ENCODE results near the gene HJURP.

DNA sequence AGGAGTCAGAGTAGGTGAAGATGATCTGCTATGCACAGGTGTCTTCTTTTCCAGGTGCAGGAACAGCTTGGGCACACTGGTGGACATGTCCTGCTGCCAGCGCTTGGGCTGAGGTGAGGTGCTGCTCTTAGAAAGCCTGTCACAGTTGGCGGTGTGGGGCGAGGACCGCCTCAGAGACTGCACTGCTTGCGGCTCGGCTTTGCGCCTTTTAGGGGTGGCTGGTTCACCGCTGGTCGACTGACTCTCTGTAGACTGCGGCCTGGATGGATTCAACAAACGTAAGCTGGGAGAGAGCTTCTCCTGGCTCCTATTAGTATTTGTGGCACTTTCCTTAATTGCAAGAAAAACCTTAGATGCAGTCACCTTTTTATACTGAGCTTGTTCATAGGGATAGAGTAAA is 12.1 kb upstream of the HJURP start:
- TF ChIP-seq, protein P1, sequence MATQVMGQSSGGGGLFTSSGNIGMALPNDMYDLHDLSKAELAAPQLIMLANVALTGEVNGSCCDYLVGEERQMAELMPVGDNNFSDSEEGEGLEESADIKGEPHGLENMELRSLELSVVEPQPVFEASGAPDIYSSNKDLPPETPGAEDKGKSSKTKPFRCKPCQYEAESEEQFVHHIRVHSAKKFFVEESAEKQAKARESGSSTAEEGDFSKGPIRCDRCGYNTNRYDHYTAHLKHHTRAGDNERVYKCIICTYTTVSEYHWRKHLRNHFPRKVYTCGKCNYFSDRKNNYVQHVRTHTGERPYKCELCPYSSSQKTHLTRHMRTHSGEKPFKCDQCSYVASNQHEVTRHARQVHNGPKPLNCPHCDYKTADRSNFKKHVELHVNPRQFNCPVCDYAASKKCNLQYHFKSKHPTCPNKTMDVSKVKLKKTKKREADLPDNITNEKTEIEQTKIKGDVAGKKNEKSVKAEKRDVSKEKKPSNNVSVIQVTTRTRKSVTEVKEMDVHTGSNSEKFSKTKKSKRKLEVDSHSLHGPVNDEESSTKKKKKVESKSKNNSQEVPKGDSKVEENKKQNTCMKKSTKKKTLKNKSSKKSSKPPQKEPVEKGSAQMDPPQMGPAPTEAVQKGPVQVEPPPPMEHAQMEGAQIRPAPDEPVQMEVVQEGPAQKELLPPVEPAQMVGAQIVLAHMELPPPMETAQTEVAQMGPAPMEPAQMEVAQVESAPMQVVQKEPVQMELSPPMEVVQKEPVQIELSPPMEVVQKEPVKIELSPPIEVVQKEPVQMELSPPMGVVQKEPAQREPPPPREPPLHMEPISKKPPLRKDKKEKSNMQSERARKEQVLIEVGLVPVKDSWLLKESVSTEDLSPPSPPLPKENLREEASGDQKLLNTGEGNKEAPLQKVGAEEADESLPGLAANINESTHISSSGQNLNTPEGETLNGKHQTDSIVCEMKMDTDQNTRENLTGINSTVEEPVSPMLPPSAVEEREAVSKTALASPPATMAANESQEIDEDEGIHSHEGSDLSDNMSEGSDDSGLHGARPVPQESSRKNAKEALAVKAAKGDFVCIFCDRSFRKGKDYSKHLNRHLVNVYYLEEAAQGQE (IDR thresholded peaks at IDR 0.05): no peak
- no peak for TF ChIP-seq MYC (IDR thresholded peaks at IDR 0.05; ENCODE audit: borderline replicate concordance, low read length)
- no peak for TF ChIP-seq CEBPB (IDR thresholded peaks at IDR 0.05)
- TF ChIP-seq, protein P2, sequence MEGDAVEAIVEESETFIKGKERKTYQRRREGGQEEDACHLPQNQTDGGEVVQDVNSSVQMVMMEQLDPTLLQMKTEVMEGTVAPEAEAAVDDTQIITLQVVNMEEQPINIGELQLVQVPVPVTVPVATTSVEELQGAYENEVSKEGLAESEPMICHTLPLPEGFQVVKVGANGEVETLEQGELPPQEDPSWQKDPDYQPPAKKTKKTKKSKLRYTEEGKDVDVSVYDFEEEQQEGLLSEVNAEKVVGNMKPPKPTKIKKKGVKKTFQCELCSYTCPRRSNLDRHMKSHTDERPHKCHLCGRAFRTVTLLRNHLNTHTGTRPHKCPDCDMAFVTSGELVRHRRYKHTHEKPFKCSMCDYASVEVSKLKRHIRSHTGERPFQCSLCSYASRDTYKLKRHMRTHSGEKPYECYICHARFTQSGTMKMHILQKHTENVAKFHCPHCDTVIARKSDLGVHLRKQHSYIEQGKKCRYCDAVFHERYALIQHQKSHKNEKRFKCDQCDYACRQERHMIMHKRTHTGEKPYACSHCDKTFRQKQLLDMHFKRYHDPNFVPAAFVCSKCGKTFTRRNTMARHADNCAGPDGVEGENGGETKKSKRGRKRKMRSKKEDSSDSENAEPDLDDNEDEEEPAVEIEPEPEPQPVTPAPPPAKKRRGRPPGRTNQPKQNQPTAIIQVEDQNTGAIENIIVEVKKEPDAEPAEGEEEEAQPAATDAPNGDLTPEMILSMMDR (IDR thresholded peaks at IDR 0.05): no peak
- TF ChIP-seq POLR2A (IDR thresholded peaks at IDR 0.05; ENCODE audit: low read length): no peak
- no peak for TF ChIP-seq EP300 (IDR thresholded peaks at IDR 0.05)
- TF ChIP-seq, protein P3, sequence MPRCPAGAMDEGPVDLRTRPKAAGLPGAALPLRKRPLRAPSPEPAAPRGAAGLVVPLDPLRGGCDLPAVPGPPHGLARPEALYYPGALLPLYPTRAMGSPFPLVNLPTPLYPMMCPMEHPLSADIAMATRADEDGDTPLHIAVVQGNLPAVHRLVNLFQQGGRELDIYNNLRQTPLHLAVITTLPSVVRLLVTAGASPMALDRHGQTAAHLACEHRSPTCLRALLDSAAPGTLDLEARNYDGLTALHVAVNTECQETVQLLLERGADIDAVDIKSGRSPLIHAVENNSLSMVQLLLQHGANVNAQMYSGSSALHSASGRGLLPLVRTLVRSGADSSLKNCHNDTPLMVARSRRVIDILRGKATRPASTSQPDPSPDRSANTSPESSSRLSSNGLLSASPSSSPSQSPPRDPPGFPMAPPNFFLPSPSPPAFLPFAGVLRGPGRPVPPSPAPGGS (IDR thresholded peaks at IDR 0.05): no peak
- no peak for TF ChIP-seq NR3C1 (IDR thresholded peaks at IDR 0.05)
- TF ChIP-seq FOSL2 (IDR thresholded peaks at IDR 0.05): no peak
- TF ChIP-seq FOSL2 (CRISPR knock-in tag; IDR thresholded peaks at IDR 0.05): no peak
- TF ChIP-seq, protein P4, sequence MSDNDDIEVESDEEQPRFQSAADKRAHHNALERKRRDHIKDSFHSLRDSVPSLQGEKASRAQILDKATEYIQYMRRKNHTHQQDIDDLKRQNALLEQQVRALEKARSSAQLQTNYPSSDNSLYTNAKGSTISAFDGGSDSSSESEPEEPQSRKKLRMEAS (IDR thresholded peaks at IDR 0.05): no peak
- TF ChIP-seq RFX5 (IDR thresholded peaks at IDR 0.05): no peak
- TF ChIP-seq, protein P5, sequence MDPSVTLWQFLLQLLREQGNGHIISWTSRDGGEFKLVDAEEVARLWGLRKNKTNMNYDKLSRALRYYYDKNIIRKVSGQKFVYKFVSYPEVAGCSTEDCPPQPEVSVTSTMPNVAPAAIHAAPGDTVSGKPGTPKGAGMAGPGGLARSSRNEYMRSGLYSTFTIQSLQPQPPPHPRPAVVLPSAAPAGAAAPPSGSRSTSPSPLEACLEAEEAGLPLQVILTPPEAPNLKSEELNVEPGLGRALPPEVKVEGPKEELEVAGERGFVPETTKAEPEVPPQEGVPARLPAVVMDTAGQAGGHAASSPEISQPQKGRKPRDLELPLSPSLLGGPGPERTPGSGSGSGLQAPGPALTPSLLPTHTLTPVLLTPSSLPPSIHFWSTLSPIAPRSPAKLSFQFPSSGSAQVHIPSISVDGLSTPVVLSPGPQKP (IDR thresholded peaks at IDR 0.05; ENCODE audit: low read depth, low read length): no peak
- no peak for TF ChIP-seq BHLHE40 (IDR thresholded peaks at IDR 0.05; ENCODE audit: low read depth, low read length)
- TF ChIP-seq PHF8 (IDR thresholded peaks at IDR 0.05; ENCODE audit: borderline replicate concordance, low read depth): no peak
